ENCODE measurements around the gene HIBCH.
"Not testable (repeated sequence)": the region's sequence is repeated elsewhere in the genome, so short reads cannot be mapped to it uniquely, and the experiment has no call there.

Gene HIBCH

DNA sequence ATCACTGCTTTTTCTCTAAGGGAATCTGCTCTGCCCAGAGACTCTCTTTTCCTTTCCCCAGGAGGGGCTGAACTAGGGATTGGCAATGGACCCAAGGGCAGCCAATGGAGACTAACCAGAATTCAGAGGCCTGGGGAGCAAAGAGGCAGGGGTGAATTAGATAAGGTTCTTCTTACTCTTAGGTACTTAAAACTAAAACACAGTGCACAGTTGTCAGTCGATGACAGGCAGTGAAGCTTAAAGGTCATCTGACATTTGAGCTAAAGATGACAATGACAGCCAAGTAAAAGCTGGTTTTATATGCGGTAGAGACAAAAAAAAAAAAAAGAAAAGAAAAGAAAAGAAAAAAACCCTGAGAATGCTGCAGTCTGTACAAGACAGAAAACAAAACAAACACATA is 57.8 kb downstream of the HIBCH start:
- FAIRE-seq (no peak), DNase-seq (ENCODE audit: extremely low spot score, insufficient read length, low read depth) (no peak)

DNA sequence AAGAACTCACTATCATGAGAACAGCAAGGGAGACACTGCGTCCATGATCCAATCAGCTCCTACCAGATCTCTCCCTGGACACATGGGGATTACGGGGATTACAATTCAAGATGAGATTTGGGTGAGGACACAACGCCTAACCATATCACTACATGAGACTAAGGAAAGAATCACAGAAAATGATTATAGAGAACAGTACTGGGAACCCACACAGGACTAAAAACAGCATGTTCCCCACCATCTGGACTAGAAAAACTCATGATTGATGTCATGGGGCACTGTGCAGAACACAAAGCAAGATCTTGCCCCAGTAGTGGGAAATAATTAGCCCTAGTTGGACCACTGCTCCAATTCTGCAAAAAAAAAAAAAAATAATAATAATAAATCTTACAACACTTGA is 63.5 kb downstream of the HIBCH start:
- DNase-seq (ENCODE audit: extremely low spot score, insufficient read length, low read depth) (no peak), FAIRE-seq (no peak)

DNA sequence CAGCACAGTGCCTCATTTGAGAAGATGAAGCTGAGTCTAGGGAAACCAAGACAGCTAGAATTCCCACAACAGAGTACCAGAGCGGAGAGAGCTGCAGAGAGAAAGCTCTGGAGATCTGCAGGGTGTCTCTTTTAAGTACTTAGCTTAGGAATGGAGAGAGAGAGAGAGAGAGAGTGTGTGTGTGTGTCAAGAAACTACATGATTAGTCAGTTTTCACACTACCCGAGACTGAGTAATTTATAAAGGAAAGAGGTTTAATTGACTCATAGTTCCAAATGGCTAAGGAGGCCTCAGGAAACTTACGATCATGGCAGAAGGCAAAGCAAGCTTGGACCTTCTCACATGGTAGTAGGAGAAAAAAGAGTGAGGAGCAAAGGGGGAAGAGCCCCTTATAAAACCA is 64.0 kb downstream of the HIBCH start:
- FAIRE-seq (no peak), DNase-seq (ENCODE audit: extremely low spot score, insufficient read length, low read depth) (no peak)

DNA sequence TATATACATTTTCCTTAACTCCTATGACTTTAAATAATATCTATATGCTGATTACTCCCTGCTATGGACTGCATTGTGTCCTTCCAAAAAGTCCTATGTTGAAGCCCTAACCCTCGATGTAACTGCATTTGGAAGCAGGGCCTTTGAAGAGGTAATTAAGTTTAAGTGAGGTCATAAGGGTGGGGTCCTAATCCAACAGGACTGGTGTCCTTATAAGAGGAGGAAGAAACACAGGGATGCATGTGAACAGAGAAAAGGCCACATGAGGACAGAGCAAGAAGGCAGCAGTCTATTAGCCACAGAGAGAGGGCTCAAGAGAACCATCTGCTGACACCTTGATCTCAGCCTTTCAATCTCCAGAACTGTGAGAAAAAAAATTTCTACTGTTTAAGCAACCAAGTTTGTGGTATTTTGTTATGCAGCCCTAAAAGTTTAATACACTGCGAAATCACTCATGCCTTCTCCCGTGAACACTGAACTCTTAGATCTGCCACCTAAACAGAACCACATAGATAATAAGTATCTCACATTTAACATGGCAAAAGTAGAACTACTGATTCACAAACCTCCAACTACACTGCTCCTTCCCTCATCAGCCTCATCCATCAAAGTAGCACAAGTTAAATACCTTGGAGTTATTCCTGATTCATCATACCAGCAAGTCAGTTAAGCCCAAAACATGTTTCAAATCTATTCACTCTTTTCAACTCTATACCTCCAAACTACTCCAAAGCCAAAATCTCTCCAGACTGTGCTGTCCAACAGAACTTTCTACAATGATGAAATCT is 65.4 kb downstream of the HIBCH start:
- no peak for DNase-seq (ENCODE audit: extremely low spot score, insufficient read length, low read depth)
- FAIRE-seq, result no peak

DNA sequence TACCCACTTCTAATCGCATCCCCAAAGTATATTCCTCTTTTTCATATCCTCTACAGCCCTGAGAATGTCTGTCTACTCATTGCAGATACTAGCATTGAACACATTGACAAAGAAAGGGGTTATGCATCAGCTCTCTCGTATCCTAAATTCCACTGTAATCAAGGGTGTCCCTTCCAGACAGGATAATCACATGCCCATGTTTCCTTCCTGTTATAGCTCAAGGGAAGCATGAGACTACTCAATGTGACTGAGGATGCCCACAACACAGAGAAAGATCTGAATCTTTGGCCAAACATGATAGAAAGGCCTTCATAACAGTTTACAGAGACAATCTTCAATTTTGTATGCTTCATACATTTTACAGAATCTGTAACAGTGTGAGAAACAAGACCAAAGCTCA is 69.2 kb downstream of the HIBCH start:
- DNase-seq (ENCODE audit: extremely low spot score, insufficient read length, low read depth), result no peak
- FAIRE-seq, result no peak

DNA sequence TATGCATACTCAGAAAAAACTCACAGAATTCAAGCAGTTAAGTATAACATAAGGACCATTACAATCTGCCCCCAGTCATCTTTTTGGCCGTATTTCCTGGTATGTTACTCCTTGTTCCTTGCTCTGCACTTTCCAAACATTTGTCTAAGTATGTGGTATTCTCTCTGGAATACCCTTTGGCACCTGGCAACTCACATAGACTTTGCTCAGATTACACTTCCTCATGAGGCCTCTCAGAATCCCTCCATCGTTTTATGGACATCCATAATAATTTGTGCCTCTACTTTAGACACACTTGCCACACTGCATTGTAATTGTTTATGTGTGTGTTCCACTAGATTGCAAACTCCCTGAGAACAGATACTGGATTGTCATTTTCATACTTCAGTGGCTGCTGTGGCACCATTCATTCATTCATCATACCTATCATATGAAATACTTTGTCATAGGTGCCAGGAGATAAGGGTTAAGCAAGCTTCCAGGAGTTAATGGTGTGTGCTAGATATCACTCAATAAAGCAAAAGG is 84.0 kb downstream of the HIBCH start:
- no peak for FAIRE-seq
- DNase-seq (ENCODE audit: extremely low spot score, insufficient read length, low read depth), result no peak

DNA sequence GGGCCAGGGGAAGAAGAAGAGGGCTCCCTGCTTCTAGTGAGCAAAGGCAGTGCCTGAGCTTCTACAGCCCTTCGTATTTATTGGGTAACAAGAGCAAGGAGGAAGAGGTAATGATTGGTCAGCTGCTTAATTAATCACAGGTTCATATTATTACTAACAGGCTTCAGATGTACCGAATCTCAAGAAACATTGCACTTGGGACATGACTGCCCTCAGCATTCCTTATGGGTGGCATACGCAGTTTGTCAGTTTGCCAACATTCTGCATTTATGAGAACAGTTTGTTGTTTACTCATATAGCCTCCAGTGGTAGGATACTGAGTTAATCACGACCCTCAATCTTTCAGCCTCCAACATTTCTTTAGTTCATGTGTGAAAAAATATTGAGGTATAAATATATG is 84.5 kb downstream of the HIBCH start:
- DNase-seq (ENCODE audit: extremely low spot score, insufficient read length, low read depth) (no peak), FAIRE-seq (peak; percentile 5)

DNA sequence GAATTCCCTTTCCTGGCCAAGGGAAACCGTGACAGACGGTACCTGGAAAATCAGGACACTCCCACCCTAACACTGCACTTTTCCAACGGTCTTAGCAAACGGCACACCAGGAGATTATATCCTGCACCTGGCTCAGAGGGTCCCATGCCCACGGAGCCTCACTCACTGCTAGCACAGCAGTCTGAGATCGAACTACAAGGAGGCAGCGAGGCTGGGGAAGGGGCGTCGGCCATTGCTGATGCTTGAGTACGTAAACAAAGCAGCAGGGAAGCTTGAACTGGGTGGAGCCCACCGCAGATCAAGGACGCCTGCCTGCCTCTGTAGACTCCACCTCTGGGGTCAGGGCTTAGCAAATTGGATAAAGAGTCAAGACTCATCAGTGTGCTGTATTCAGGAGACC is 95.6 kb downstream of the HIBCH start:
- not testable (repeated sequence) for FAIRE-seq; DNase-seq (ENCODE audit: extremely low spot score, insufficient read length, low read depth)

DNA sequence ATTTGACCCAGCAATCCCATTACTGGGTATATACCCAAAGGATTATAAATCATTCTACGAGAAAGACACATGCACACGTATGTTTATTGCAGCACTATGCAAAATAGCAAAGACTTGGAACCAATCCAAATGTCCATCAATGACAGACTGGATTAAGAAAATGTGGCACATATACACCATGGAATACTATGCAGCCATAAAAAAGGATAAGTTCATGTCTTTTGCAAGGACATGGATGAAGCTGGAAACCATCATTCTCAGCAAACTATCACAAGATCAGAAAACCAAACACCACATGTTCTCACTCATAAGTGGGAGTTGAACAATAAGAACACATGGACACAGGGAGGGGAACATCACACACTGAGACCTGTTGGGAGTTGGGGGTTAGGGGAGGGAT is 96.9 kb downstream of the HIBCH start:
- DNase-seq (ENCODE audit: extremely low spot score, insufficient read length, low read depth), result not testable (repeated sequence)

DNA sequence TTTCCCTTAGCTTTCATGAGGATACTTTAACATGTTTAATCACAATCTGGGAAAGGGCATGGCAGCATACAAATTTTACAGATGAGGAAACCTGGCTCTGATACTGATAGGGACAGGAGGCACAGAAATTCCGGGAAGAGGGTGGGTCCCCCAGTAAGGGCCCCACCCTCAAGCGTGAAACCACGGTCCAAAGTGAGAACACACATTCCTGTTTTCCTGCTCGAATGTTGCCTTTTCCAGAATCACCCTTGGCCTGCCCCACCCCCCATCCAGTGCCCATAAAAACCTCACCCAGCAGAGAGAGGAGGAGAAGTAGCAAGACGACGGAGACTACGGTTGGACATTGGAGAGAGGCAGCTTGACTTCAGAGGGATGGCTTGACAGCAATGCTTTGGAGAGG is 98.2 kb downstream of the HIBCH start:
- DNase-seq (ENCODE audit: extremely low spot score, insufficient read length, low read depth), result no peak
- FAIRE-seq, result no peak

More for the DNA sequence above, 96.9 kb downstream of the HIBCH start:
- not testable (repeated sequence) for FAIRE-seq

DNA sequence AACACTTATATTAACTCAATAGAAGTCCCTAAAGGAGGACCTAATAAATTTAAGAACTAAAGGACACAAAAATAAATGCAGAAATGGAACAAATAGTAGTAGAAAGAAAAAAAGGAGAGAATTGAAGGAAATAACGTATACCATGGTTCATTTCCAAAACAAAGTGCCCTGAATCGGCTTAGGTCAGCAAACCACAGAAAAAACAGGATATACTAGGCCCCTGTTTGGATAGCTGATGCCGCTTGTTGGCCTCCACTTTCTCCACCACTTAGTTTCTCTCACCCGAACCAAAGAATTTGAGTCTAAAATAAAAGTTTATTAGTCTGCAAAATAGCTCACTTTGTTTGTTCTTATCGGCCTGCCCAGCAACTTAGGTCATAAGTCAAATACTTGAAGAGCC is 100.4 kb downstream of the HIBCH start:
- FAIRE-seq (no peak), DNase-seq (ENCODE audit: extremely low spot score, insufficient read length, low read depth) (no peak)

DNA sequence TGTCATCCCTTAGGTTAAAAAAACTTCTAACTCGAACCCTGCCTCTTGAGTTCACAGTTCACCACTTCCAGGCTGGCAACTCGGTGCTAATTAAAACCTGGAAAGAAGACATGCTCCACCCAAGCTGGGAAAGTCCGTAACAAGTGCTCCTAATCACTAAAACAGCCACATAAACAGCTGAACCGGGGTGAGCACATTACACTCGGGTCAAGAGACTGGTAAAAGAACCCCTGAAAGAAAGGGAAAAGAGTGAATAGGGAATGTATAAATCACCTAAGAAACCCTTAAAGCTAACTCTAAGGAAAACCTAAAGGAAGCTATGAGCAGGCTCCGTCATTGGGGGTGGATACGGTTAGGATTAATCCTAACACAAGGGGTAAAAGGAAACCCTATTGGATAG is 102.0 kb downstream of the HIBCH start:
- FAIRE-seq (no peak), DNase-seq (ENCODE audit: extremely low spot score, insufficient read length, low read depth) (no peak)

DNA sequence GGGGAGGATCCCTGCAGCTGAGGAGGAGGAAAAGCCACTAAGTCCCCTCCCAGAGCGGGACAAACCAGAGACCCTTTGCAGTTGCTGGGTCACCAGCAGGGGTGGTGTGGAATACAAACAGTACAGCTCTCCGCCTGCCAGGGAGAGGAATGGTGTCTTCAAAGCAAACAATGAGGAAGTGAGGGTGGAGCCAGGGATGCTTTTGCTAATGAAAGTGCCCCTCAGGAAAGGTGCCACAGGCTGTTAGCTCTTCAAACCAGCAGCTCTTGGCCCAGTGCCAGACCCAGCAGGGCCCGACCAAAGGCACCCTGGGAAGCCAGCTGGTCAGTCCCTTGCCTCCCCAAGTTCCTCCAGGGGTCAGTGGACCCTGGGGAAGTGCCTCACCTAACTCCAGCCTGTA is 102.8 kb downstream of the HIBCH start:
- DNase-seq (ENCODE audit: extremely low spot score, insufficient read length, low read depth) (no peak), FAIRE-seq (no peak)

DNA sequence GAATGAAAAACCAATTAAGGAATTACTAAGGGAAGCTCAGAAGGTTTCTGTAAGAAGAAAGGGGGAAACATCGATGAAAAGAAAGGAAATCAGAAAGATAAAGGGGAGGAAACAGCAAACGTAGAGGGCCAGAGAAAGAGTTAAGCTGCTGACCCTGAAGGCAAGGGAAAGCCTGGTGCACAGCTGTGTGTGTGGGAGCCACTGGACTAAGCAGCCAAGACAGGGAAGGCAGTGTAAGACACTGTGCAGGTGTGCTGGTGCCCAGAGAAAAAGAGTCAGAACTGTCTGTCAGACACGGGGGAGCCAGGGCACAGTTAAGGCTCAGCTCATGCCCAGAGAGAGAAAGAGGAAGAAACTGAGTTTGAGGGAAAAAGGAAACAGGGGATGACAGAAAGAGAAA is 104.0 kb downstream of the HIBCH start:
- no peak for DNase-seq (ENCODE audit: extremely low spot score, insufficient read length, low read depth)
- no peak for FAIRE-seq

DNA sequence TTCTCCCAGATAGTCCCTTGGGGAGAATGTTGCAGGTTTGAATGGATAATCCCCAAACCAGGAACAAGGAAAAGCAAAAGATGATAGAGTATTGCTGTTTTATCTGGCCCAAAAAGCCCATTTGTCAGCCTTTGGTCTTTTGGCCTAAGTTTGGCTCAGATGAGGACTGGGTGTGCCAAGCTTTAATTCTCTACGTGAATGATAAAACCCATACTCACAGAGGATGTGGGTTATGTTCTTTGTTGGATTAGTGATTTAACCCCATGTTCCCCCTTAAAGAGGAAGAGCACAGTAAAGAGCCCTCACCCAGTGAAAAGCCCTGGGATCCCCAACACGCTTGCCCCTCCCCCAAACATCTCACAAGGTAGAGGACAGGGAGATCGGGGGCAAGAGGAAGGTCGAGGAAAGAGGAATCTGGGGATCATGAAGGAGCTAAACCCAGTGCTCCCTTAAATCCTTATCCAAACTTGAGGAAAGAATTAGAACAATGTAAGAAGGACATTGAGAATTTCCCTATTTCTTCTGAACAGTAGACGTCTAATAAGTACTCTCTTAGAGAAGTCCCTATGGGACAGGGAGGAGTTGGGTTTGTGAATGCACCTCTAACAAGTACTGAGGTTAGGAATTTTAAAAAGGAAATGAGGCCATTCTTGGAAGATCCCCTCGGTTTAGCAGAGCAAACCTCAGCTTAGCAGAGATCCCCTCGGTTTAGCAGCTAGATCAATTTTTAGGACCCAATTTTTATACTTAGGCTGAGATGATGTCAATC is 105.0 kb downstream of the HIBCH start:
- FAIRE-seq, result no peak
- no peak for DNase-seq (ENCODE audit: extremely low spot score, insufficient read length, low read depth)

DNA sequence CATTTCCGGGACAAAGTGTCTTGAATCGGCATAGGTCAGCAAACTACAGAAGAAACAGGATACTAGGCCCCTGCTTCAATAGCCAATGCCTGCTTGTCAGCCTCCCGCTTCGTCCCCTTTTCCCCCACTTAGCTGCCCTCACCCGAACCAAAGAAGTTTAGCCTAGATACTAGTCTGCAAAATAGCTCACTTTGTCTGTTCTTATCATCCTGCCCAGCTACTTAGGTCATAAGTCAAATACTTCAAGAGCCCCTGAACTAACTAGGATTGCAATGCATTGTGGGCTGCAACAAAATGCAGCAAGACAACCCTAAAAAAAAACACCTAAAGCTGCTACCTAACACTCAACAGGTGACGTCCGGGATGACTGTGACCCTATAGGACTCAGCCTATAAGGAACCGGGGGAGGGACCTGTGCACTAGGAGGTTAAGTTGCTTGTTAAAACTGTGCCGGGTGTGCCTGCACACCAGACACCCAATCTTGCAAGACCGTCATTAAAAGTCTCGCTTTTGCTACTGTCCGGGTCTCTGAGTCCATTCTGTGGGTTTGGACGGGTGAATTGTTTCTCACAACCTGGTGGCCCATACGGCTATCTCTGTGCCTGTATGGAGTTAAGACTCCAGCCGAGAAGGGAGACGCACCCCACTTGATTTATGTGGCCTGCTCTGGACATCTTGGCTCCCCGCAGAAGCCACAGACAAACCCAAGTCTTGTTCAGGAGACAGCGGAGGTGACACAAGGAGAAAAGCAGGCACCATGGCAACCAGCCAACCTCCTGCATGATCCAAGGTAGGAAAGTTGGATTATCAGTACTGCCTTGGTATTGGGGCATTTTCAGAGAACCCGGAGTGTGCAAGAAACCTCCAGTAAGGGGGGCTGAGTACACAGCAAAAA is 105.9 kb downstream of the HIBCH start:
- FAIRE-seq (no peak), DNase-seq (ENCODE audit: extremely low spot score, insufficient read length, low read depth) (no peak)

DNA sequence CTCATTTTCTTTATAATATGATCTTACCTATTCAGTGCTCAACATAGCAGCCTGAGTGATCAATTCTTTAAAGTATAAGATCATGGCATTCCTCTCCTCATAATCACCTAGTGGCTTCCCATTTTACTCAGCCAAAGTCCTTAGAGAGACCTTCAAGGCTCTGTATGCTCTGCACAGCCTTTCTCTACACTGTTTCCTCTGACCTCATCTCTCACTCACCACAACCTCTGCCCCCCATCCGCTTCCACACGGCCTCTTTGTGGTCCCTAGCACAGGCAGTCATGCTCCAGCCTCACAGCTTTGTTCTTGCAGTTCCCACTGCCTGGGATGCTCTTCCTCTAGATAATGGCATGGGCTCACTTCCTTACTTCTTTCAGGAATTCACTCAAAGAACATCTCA is 109.2 kb downstream of the HIBCH start:
- no peak for FAIRE-seq
- no peak for DNase-seq (ENCODE audit: extremely low spot score, insufficient read length, low read depth)

DNA sequence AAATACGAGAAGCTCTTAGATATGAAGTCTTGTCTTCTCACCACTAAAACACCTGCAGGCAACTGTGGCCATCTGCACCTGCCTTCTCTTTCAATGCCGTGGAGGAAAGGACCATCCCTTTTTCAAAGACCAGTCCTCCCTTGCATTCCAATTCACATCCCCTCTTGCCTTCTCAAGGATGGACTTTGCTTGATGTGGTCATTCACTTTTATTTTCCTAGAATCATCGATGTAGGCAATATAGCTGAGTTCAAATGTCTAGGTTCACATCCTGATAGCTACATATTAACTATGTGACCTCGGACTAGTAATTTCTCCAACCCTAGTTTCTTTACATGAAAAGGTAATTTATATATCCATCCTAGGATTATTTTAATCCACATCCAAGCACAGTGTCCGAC is 110.1 kb downstream of the HIBCH start:
- DNase-seq (ENCODE audit: extremely low spot score, insufficient read length, low read depth) (no peak), FAIRE-seq (no peak)

DNA sequence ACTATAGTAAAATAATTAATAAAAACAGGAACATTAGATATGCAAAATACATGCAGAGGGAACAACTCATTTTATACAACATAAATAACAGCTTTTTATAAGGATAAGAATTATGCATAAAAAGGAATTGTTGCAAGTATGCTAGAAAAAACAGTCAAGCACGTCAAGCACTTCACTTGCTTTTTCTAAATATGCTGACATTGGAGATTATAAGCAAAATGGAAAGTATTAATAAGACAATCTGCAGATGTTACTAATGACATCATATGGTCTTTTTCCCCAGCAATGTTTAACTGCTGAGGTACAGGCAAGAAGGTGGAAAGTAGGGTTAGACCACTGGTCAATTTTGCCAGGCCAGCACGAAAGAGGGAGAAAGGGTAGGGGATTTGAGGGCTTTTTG is 111.7 kb downstream of the HIBCH start:
- FAIRE-seq (peak; percentile 51), DNase-seq (ENCODE audit: extremely low spot score, insufficient read length, low read depth) (no peak)

DNA sequence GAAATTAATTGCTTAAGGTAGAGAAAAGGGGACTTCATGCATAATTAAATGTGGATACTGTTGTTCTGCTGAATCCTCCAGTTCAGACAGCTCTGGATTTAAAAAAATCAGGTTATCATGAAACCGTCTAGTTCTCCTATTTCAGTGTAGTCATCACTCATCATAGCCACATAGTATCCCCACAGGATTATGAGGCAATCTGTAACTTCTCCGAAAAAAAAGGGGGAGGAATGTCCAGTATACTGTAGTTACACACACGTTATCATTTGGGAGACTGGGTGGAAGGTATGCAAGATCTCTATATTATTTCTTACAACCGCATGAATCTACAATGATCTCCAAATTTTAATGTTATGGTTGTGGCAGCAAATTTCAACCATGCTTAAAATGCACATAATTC is 114.0 kb downstream of the HIBCH start:
- peak; percentile 12 for FAIRE-seq
- DNase-seq (ENCODE audit: extremely low spot score, insufficient read length, low read depth), result no peak
